Esophagus squamous epithelium (tissue), 4 donors: ENCODE measurements around the gene RPS29.

ENCODE experiments used
- CTCF ChIP-seq, 6 experiments: fragments of 450-650 bp in 4 of 6; fragments of 200-600 bp in 2 of 6; sonication (generic) in 2 of 6; IDR thresholded peaks; one replicate each; pipeline ENCODE4 v1.5.1; 2016 to 2019; ENCODE audit warnings: antibody characterized with exemption in 6 of 6, mild to moderate bottlenecking in 4 of 6, moderate library complexity in 4 of 6
- POLR2A ChIP-seq, 4 donors: fragments of 450-650 bp; IDR thresholded peaks; one replicate each; pipeline ENCODE4 v1.6.1; 2017; ENCODE audit warnings: antibody characterized with exemption in 4 of 4, mild to moderate bottlenecking in 4 of 4, moderate library complexity in 3 of 4

- no peak for TF ChIP-seq CTCF (IDR thresholded peaks at IDR 0.05)
- no peak for TF ChIP-seq POLR2A (IDR thresholded peaks at IDR 0.05)
These were observed 33.1 kb downstream of the RPS29 start for GRCh38 chr14:49553106-49553505.
